Effector memory CD4-positive, alpha-beta T cell (primary cell): ENCODE results near the gene CFAP157.

Source experiments
- DNase-seq, 3 donors: peaks; one replicate each; pipeline ENCODE4 v3.0.0-alpha.2; 2020
- H3K27ac ChIP-seq: 2 replicates; pipeline ENCODE4 v1.7.0; 2013; ENCODE audit warnings: mild to moderate bottlenecking, low read length, moderate library complexity; ENCODE audit not compliant: insufficient read depth, poor library complexity, severe bottlenecking
- H3K27me3 ChIP-seq: replicated peaks from 2 replicates; pipeline ENCODE4 v1.7.0; 2013; ENCODE audit warnings: mild to moderate bottlenecking, low read length; ENCODE audit not compliant: insufficient read depth, control insufficient read depth, poor library complexity, severe bottlenecking
- H3K36me3 ChIP-seq: 2 replicates; pipeline ENCODE4 v1.7.0; 2013; ENCODE audit warnings: mild to moderate bottlenecking, low read length, moderate library complexity; ENCODE audit not compliant: control insufficient read depth, insufficient read depth
- H3K4me1 ChIP-seq: 2 replicates; pipeline ENCODE4 v1.7.0; 2013; ENCODE audit warnings: low read length, mild to moderate bottlenecking; ENCODE audit not compliant: control insufficient read depth, insufficient read depth, poor library complexity, severe bottlenecking
- H3K4me3 ChIP-seq: 2 replicates; pipeline ENCODE4 v1.7.0; 2013; ENCODE audit warnings: low read length, low read depth, mild to moderate bottlenecking; ENCODE audit not compliant: insufficient read depth, poor library complexity, severe bottlenecking
- H3K9me3 ChIP-seq: 2 replicates; pipeline ENCODE4 v1.7.0; 2013; ENCODE audit warnings: mild to moderate bottlenecking, low read length, moderate library complexity; ENCODE audit not compliant: control insufficient read depth
- total RNA-seq, 3 donors: gene quantifications; one replicate each; lab custom pipeline; 2026; lab: John Stamatoyannopoulos, UW

The CFAP157 gene
- 0 to 0.19 (median 0.09) reads per million in 3 donors for total RNA-seq

DNA sequence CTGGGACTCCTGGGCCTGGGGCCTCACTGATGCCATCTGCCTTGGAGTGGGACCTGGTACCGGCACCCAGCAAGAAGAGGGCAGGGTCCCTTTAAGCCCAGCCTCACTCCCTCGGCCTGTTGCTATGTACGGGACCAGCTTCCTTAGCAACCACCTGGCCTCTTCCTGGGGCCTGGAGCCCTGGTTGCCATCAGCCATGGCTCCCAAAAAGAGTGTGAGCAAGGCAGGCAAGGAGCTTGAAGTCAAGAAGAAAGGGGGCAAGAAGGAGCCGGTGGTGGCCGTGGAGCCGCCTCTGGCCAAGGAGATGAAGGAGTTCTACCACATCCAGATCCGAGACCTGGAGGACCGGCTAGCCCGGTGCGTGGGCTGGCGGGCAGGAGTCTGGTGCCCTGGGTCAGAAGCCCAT is at the start of gene CFAP157:
Gene CFAP157, plus strand, starts transcription at position 153 of the 406 bp plus-strand sequence. Its CDS starts 44 bp downstream, at position 197.
- no peak within 1 kb of the TSS for H3K27ac ChIP-seq
- no peak for DNase-seq
- H3K4me3 ChIP-seq, result no peak within 1 kb of the TSS
- H3K4me1 ChIP-seq, result peaks cover 6% of the 10 kb centered on the region
- H3K36me3 ChIP-seq, result no peaks in the 10 kb centered on the region
- H3K27me3 ChIP-seq, result no peaks in the 10 kb centered on the region
- H3K9me3 ChIP-seq, result no peaks in the 10 kb centered on the region

DNA sequence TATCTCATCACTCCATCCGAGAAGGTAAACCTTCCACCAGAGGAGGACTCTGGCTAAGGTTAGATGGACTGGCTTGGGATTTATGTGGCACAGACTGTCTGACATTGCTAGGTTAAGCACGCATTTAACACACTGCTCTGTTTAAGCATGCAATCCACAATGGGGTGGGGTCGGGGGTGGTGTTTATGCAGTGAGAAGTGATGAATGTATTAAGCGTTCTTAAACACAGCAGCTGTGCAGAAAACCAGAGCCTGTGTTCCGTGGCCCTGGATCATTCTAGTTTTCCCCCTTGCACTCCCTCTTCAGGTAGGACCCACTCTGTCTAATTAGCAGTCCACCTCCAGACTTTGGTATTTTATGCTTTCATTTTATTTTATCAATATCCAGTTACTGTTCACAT is 48.4 kb upstream of the CFAP157 start:
- Histone ChIP-seq H3K27ac (no peak overlapping the region), H3K4me1 (no peaks in the 10 kb centered on the region), H3K36me3 (peaks cover 5% of the 10 kb centered on the region), H3K4me3 (no peak overlapping the region), H3K27me3 (no peaks in the 10 kb centered on the region), H3K9me3 (no peaks in the 10 kb centered on the region)
- DNase-seq, result no peak

DNA sequence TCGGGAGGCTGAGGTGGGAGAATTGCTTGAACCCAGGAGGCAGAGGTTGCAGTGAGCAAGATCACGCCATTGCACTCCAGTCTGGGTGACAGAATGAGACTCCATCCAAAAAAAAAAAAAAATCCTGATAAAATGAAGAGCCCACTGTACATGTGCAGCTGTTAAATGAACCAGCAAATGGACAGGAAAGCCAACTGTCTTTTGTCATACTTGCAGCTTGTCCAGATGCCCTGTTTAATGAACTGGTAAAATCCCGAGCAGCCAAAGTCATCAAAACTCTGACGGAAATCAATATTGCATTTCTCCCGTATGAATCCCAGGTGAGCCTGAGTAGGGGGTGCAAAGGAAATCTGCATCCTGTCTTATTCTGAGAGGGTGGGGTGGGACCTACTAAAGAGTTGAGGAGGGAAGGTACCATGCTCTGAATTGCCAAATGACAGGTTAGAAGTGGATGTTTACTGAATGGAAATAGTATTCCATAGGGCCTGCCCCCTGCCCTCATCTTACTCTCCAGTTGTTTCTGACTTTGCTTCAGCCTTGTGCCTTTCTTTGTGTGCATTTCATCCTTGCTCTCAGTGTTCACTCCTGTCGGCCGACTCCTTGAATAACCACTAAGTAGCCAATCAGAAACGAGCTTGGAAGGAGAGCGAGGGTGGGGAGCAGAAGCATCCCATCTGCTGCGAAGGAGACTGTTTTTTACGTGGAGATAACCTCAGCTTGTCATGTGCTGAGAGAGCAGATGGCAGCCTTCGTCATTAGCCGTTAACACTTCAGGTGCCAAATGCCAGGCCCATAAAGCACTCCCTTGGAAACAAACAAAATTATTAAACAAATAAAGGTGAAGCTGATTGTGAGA is 45.7 kb upstream of the CFAP157 start:
- Histone ChIP-seq H3K4me3 (no peak overlapping the region), H3K9me3 (no peaks in the 10 kb centered on the region), H3K36me3 (no peaks in the 10 kb centered on the region), H3K27ac (no peak overlapping the region), H3K4me1 (no peaks in the 10 kb centered on the region), H3K27me3 (no peaks in the 10 kb centered on the region)
- DNase-seq, result no peak

DNA sequence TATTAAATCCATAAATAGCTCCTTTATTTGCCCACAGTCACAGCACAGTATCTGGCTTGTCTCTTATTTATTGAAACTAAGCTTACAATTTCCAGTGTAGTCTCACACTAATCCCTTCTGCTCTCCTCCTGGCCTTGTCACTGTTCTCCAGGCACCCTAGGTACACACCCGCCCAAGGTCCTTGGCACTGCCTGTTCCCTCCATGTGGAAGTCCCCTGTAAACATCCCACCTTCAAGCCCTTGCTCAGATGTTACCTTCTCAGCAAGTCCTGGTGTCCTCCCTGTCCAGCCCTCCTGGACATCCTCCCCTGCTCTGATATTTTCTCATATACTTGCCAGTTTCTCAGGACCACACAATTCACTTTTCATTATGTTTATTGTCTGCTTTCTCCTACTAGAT is 44.2 kb upstream of the CFAP157 start:
- Histone ChIP-seq H3K27me3 (no peaks in the 10 kb centered on the region), H3K4me1 (no peaks in the 10 kb centered on the region), H3K27ac (no peak overlapping the region), H3K4me3 (no peak overlapping the region), H3K9me3 (no peaks in the 10 kb centered on the region), H3K36me3 (no peaks in the 10 kb centered on the region)
- DNase-seq, result no peak

DNA sequence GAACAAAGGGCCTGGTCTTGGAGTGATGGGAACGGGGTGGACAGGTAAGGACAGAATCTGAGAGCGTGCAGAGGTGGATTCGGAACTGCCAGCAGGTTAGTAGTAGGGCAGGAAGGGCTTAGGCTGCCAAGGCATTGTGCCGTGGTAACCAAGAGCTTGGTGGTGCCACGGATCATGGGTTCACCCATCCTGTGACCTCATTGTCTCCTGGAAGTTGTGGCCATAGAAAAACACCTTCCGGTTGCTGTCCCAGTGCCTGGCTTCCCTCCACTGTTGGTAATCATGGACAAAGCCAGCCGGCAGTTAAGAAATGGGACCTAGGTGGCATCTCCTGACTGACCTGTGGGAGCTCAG is 42.5 kb upstream of the CFAP157 start:
- Histone ChIP-seq H3K4me1 (no peaks in the 10 kb centered on the region), H3K27me3 (no peaks in the 10 kb centered on the region), H3K27ac (no peak overlapping the region), H3K4me3 (no peak overlapping the region), H3K9me3 (no peaks in the 10 kb centered on the region), H3K36me3 (no peaks in the 10 kb centered on the region)
- DNase-seq, result no peak

DNA sequence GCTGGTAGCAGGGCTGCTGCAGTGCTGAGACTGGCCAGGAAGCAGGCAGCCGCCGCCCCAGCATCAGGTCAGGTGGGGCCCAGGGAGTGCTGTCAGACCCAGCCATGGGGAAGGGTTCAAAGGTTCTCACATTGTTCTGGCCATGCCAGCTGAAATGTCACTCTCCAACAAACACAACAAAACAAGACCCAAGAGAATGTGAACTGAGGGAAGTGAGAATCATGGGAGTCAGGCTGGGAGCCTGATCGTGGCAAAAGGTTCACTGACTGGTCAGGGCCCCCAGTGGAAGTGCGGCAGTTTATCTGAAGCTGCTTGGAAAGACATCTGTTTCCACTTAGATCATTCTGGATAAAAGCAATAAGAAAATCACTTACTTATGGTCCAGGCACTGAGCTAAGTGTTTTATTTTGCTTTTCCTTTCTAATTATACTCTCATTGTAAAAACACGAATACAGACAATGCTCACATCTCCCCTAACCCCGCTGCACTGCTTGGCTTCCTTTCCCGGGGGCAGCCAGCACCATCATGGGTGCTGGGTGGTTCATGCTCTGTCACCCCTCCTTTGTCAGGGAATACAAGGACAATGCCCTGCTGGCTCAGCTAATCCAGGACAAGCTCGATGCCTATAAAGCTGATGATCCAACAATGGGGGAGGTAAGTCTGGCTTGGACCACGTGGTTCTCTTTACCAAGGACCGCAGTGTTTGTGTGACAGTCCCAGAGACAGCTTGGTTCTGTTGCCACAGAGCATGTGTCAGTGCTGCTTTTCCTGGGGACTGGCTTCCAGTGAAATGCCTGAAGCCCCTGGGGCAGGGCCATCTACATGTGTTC is 41.9 kb upstream of the CFAP157 start:
- Histone ChIP-seq H3K36me3 (no peaks in the 10 kb centered on the region), H3K4me1 (no peaks in the 10 kb centered on the region)
- DNase-seq, result no peak

DNA sequence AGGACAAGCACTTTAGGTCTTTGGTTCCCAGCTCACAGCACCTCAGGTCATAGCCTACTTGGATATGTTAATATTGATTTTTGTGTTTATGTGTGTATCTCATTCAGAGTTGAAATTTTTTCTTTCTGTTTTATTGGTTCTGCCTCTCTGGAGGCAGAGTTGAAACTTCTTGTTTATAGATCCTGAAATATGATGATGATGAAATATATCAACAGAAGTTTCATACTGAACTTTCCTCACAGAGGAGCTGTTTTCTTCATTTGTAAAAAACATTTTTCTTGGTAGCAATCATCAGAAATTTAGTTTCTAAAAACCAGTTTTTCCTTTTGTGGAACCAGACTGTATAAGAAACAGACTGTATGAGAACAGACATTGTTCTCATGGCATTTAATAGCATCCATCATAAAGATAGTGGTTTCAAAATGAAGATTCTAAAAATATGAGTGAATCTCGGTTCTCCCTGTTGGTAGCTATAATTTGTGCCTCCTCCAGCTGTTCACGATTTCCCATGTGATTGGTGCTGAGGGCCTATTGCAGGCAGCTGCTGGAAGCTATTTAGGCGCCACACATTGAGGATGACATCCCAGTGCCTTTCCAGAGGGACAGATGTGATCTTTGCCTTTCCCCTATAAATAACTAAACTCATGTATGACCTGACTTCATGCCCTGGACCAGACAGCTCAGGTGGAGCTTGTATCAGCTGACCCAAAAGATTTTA is 39.5 kb upstream of the CFAP157 start:
- H3K9me3 ChIP-seq, result no peaks in the 10 kb centered on the region
- no peak for DNase-seq
- H3K27me3 ChIP-seq, result no peaks in the 10 kb centered on the region
- H3K4me3 ChIP-seq, result no peak overlapping the region
- no peak overlapping the region for H3K27ac ChIP-seq
- H3K36me3 ChIP-seq, result no peaks in the 10 kb centered on the region
- no peaks in the 10 kb centered on the region for H3K4me1 ChIP-seq

More for the DNA sequence above, 41.9 kb upstream of the CFAP157 start:
- Histone ChIP-seq H3K27me3 (no peaks in the 10 kb centered on the region), H3K9me3 (no peaks in the 10 kb centered on the region), H3K4me3 (no peak overlapping the region), H3K27ac (no peak overlapping the region)

DNA sequence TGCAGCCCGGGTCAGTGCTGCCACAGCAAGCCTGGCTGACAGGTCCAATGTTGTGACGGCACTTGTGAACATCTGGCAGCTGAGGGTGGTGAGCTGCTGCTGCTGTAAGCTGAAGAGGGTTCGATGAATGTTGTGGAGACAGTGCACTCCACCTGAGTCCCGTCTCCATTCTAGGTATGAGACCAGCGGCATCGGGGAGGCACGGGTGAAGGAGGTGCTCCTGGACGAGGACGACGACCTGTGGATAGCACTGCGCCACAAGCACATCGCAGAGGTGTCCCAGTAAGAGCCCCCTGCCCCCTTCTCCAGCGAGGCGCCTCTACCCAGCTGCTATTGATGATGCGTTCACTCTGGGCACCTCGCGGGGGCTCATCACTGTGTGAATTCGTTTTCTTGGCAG is 38.9 kb upstream of the CFAP157 start:
- no peak for DNase-seq
- H3K4me1 ChIP-seq, result no peaks in the 10 kb centered on the region
- no peaks in the 10 kb centered on the region for H3K36me3 ChIP-seq
- H3K9me3 ChIP-seq, result no peaks in the 10 kb centered on the region
- no peak overlapping the region for H3K4me3 ChIP-seq
- H3K27me3 ChIP-seq, result no peaks in the 10 kb centered on the region
- H3K27ac ChIP-seq, result no peak overlapping the region

DNA sequence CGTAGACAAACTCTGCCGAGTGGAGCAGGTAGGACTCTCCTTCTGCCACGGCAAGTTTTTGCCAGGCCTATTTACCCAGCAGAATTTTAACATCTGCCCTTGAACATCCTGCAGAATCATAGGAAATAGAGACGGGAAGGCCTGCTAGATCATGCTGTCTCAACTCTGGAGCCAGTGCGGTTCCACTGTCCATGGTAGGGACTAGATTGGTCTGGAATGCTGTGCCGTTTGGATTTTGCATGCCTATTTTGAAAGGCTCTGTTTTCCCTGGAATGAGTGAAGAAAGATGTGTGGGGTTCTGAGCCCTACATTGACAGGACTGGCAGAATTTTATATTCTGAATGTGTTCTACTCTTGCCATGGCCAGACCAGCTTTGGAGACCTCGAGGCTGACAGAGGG is 33.6 kb upstream of the CFAP157 start:
- Histone ChIP-seq H3K36me3 (peaks cover 1% of the 10 kb centered on the region), H3K4me3 (no peak overlapping the region), H3K27me3 (no peaks in the 10 kb centered on the region), H3K27ac (no peak overlapping the region), H3K9me3 (no peaks in the 10 kb centered on the region), H3K4me1 (no peaks in the 10 kb centered on the region)
- no peak for DNase-seq
